K562 (cell line): ENCODE data around the gene LAMB4. TPM values are rescaled to one million over a fixed set of nuclear protein-coding genes. Genes with fewer than 3 reads are reported as not detected.

ENCODE experiments used
- ATAC-seq: fragments of 200-7000 bp; cut with Tn5 transposase; 3 replicates; pipeline ENCODE4 v1.9.1; 2020; ENCODE audit warnings: moderate library complexity
- BruUV-seq: library from RNA; stranded (reverse); fragments of 400-500 nt; replicated peaks from 2 replicates; lab custom pipeline; 2021; lab: Mats Ljungman, UMichigan
- CTCF ChIA-PET: fragments of 300-600 bp; formaldehyde crosslinking; extraction: SDS; loops from one replicate; lab custom pipeline; 2021; ENCODE audit warnings: low intra/inter-chr PET ratio; lab: Yijun Ruan, JAX
- POLR2A ChIA-PET: fragments of 300-600, 350-650 bp; sonication (Branson Sonifier 250); formaldehyde crosslinking; extraction: SDS; loops from one replicate; lab custom pipeline; 2021; ENCODE audit warnings: antibody characterized with exemption, inconsistent platforms; lab: Yijun Ruan, JAX
- DNase-seq, 4 experiments: peaks; one replicate each; pipeline versions ENCODE4 v3.0.0 to v3.0.0-alpha.2; 2011 to 2018; ENCODE audit warnings: low spot score in 3 of 4, mixed read lengths in 3 of 4; ENCODE audit errors: extremely low read depth in 1 of 4
- FAIRE-seq: peaks from 2 replicates; lab custom pipeline; 2011; peaks lifted over from hg19 to GRCh38; lab: Jason Lieb, UNC
- H2AFZ ChIP-seq: 2 replicates; pipeline ENCODE4 v1.6.0; 2011; ENCODE audit warnings: low read depth, low read length, control low read depth, inconsistent platforms
- H3K27ac ChIP-seq: fragments of 200-600 bp; 3 replicates; pipeline ENCODE4 v1.8.0; 2011; ENCODE audit warnings: low read depth, mild to moderate bottlenecking, control low read depth, inconsistent platforms, low read length, moderate library complexity, mixed read lengths; ENCODE audit errors: extremely low read depth
- H3K27me3 ChIP-seq, 2 experiments: fragments of 300-600 bp in 1 of 2; 2 replicates in 1 of 2; 3 replicates in 1 of 2; pipeline versions ENCODE4 v1.6.0 to v1.8.0; 2011; ENCODE audit warnings: inconsistent platforms in 2 of 2, low read length in 2 of 2, mild to moderate bottlenecking in 1 of 2, mixed read lengths in 1 of 2, moderate library complexity in 1 of 2; ENCODE audit not compliant: control insufficient read depth in 2 of 2, insufficient read depth in 2 of 2
- H3K36me3 ChIP-seq: fragments of 300-600 bp; 3 replicates; pipeline ENCODE4 v1.8.0; 2011; ENCODE audit warnings: mild to moderate bottlenecking, low read length, inconsistent platforms; ENCODE audit not compliant: control insufficient read depth, insufficient read depth
- H3K4me1 ChIP-seq, 2 experiments: fragments of 200-600 bp in 1 of 2; replicated peaks in 1 of 2; 2 replicates in 1 of 2; 3 replicates in 1 of 2; pipeline versions ENCODE4 v1.5.1 to v1.8.0; 2011; ENCODE audit warnings: inconsistent platforms in 2 of 2, low read length in 2 of 2, mild to moderate bottlenecking in 1 of 2, mixed read lengths in 1 of 2, moderate library complexity in 1 of 2; ENCODE audit not compliant: control insufficient read depth in 2 of 2, insufficient read depth in 2 of 2
- H3K4me2 ChIP-seq: 2 replicates; pipeline ENCODE4 v1.6.1; 2011; ENCODE audit warnings: low read length, control low read depth, inconsistent platforms, mixed read lengths; ENCODE audit not compliant: insufficient read depth
- H3K4me3 ChIP-seq: fragments of 200-600 bp; sonication (generic), shearing (Covaris generic); 2 replicates; pipeline ENCODE4 v1.5.1; 2016; ENCODE audit warnings: control low read depth, inconsistent platforms
- H3K79me2 ChIP-seq: fragments of 200-600 bp; 3 replicates; pipeline ENCODE4 v1.8.0; 2011; ENCODE audit warnings: low read length, inconsistent platforms; ENCODE audit not compliant: control insufficient read depth, insufficient read depth
- H3K9ac ChIP-seq, 2 experiments: 2 replicates each; pipeline versions ENCODE4 v1.6.0 to v1.6.1; 2011; ENCODE audit warnings: low read depth in 2 of 2, low read length in 2 of 2, control low read depth in 1 of 2, inconsistent platforms in 1 of 2, mild to moderate bottlenecking in 1 of 2, mixed read lengths in 1 of 2; ENCODE audit not compliant: insufficient read depth in 1 of 2
- H3K9me1 ChIP-seq: one replicate; pipeline ENCODE4 v1.6.0; 2011; ENCODE audit warnings: inconsistent platforms, mild to moderate bottlenecking, low read length, moderate library complexity; ENCODE audit not compliant: control insufficient read depth, insufficient read depth
- H3K9me3 ChIP-seq: replicated peaks from 2 replicates; pipeline ENCODE4 v1.5.1; 2011; ENCODE audit warnings: low read depth, low read length, inconsistent platforms; ENCODE audit not compliant: control insufficient read depth, insufficient read depth
- H4K20me1 ChIP-seq: replicated peaks from 2 replicates; pipeline ENCODE4 v1.6.1; 2011; ENCODE audit warnings: low read length, inconsistent platforms, mixed read lengths; ENCODE audit not compliant: control insufficient read depth, insufficient read depth
- CEBPG ChIP-seq, 3 experiments: fragments of 200-800 bp in 1 of 3; sonication (Bioruptor generic) in 1 of 3; sonication (generic) in 1 of 3; formaldehyde crosslinking in 1 of 3; IDR thresholded peaks in 2 of 3; conservative IDR thresholded peaks in 1 of 3; 2 replicates each; pipeline versions ENCODE4 v1.6.1 to v1.8.0; 2016 to 2022; ENCODE audit warnings: missing compliant biosample characterization in 2 of 3, missing genetic modification characterization in 2 of 3, mild to moderate bottlenecking in 1 of 3, missing genetic modification reagents in 1 of 3
- MNT ChIP-seq, 2 experiments: fragments of 450-650 bp; conservative IDR thresholded peaks; 2 replicates each; pipeline ENCODE4 v1.6.1; 2017; ENCODE audit warnings: mild to moderate bottlenecking in 2 of 2, moderate library complexity in 2 of 2
- ZNF277 ChIP-seq: fragments of 250-450 bp; sonication (Bioruptor Pico); IDR thresholded peaks from 2 replicates; pipeline ENCODE4 v1.8.0; 2022; ENCODE audit warnings: inconsistent platforms, mild to moderate bottlenecking, moderate library complexity, borderline replicate concordance
- WGBS: fragments of 100-300 bp; shearing (Covaris generic); methylation state at CpG from one replicate; pipeline ENCODE4 v1.1.6; 2016; ENCODE audit warnings: low coverage, mixed read lengths; ENCODE audit not compliant: insufficient coverage; ENCODE audit errors: missing lambda C conversion rate; 5-methylcytosine and 5-hydroxymethylcytosine counted together
- in situ Hi-C: fragments of 300-500 bp; cut with MboI; formaldehyde crosslinking; loops from 4 replicates; pipeline ENCODE4 v1.15.0; 2018; ENCODE audit warnings: inconsistent platforms, mixed read lengths
- intact Hi-C: fragments of 100-400 bp; cut with micrococcal nuclease; formaldehyde crosslinking; loops from 2 replicates; pipeline ENCODE4 v1.14.2; 2022
- polyA plus RNA-seq, 8 experiments: library from polyadenylated mRNA; depleted of rRNA in 4 of 8; stranded (reverse) in 5 of 8; unstranded in 3 of 8; fragments of >200 nt; fragmentation: Nextera tagmentation in 2 of 8; fragmentation: Illumina TruSeq in 1 of 8; extraction: Ambion mirVana in 2 of 8; extraction: Trizol in 1 of 8; gene quantifications; 2 replicates each; pipeline versions ENCODE4 v1.2.1 to v1.2.3, GENCODE V29; 2011 to 2014; ENCODE audit warnings: inconsistent platforms in 1 of 8, missing spikeins in 1 of 8
- total RNA-seq, 7 experiments: library from RNA; depleted of rRNA in 6 of 7; stranded (reverse); fragments of >200 nt in 6 of 7; fragmentation: Illumina TruSeq in 2 of 7; extraction: Trizol in 2 of 7; gene quantifications; 2 replicates each; pipeline versions ENCODE4 v1.2.1 to v1.2.3, GENCODE V29; 2011 to 2021; ENCODE audit warnings: low replicate concordance in 1 of 7
- TF ChIP-seq, protein P1 (sequence below), 2 experiments: fragments of 450-650 bp in 1 of 2; sonication (generic) in 1 of 2; formaldehyde crosslinking in 1 of 2; IDR thresholded peaks; 2 replicates each; pipeline versions ENCODE4 v1.7.1 to v1.9.0; 2016 to 2022; ENCODE audit warnings: inconsistent platforms in 1 of 2, mild to moderate bottlenecking in 1 of 2, missing genetic modification reagents in 1 of 2

Gene LAMB4
- total and polyA plus RNA-seq, 9 of the 15 experiments (the other 6 are each of a cell fraction or from before 2014, with no cell fraction given): 0.06 to 0.13 (median 0.07) TPM; not detected in 6

DNA sequence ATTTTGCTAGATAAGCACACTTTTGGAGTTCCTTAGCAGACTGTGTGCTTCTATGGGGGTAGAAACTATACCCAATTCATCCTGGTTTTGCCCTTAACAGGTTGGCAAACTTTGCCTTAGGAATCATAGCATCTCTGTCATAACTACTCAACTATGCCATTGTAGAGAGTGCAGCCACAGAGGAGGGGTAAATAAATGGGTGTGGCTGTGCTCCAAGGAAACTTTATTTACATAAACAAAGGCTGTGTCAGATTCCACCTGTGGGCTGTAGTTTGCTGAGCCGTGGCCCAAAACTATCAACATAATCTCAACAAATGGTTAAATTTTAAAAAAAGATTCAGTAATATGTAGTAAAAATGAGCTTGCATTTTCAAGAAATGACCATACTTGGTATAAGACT is 75.6 kb downstream of the LAMB4 start:
- 22% methylated on average over 1 of the region's 1 CpG for WGBS
- Histone ChIP-seq H3K9me1 (no peaks in the 10 kb centered on the region), H3K4me2 (no peak overlapping the region), H3K4me1 (no peaks in the 10 kb centered on the region; a peak in 1 of 5 replicates), H3K36me3 (no peaks in the 10 kb centered on the region), H3K9me3 (no peaks in the 10 kb centered on the region), H3K79me2 (no peaks in the 10 kb centered on the region), H3K9ac (no peak overlapping the region), H3K27ac (no peak overlapping the region), H3K4me3 (no peak overlapping the region), H2AFZ (no peak overlapping the region), H3K27me3 (no peaks in the 10 kb centered on the region), H4K20me1 (no peaks in the 10 kb centered on the region)
- ChIA-PET POLR2A (interaction anchor here (0.7 to 1.4 kb wide), 3 partner anchors 11 to 29 kb away, joined by 3 read pairs; no protein-coding TSS in a partner anchor), CTCF (no interaction called here)
- FAIRE-seq (no peak), ATAC-seq (0 out of 3 replicates have a peak, but pooled peaks have one; percentile 23), DNase-seq (no peak)
- in situ Hi-C loops (no loop called here), intact Hi-C loops (no loop called here)
- no TSS peak for BruUV-seq
- TF ChIP-seq, protein P1, sequence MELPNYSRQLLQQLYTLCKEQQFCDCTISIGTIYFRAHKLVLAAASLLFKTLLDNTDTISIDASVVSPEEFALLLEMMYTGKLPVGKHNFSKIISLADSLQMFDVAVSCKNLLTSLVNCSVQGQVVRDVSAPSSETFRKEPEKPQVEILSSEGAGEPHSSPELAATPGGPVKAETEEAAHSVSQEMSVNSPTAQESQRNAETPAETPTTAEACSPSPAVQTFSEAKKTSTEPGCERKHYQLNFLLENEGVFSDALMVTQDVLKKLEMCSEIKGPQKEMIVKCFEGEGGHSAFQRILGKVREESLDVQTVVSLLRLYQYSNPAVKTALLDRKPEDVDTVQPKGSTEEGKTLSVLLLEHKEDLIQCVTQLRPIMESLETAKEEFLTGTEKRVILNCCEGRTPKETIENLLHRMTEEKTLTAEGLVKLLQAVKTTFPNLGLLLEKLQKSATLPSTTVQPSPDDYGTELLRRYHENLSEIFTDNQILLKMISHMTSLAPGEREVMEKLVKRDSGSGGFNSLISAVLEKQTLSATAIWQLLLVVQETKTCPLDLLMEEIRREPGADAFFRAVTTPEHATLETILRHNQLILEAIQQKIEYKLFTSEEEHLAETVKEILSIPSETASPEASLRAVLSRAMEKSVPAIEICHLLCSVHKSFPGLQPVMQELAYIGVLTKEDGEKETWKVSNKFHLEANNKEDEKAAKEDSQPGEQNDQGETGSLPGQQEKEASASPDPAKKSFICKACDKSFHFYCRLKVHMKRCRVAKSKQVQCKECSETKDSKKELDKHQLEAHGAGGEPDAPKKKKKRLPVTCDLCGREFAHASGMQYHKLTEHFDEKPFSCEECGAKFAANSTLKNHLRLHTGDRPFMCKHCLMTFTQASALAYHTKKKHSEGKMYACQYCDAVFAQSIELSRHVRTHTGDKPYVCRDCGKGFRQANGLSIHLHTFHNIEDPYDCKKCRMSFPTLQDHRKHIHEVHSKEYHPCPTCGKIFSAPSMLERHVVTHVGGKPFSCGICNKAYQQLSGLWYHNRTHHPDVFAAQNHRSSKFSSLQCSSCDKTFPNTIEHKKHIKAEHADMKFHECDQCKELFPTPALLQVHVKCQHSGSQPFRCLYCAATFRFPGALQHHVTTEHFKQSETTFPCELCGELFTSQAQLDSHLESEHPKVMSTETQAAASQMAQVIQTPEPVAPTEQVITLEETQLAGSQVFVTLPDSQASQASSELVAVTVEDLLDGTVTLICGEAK (IDR thresholded peaks at IDR 0.05): peak; percentile 69
- TF ChIP-seq, protein P1 (CRISPR knock-in tag; IDR thresholded peaks at IDR 0.05): no peak
- no peak for TF ChIP-seq CEBPG (CRISPR knock-in tag; IDR thresholded peaks at IDR 0.05)
- TF ChIP-seq CEBPG (tag; conservative IDR thresholded peaks at IDR 0.05 in 1 of 2, IDR thresholded peaks at IDR 0.05 in 1 of 2): no peak
- TF ChIP-seq ZNF277 (CRISPR knock-in tag): no peak
- TF ChIP-seq MNT (conservative IDR thresholded peaks at IDR 0.05): no peak
